Suprapubic skin (tissue), 4 donors: Measurements from ENCODE around the gene MPC2.

Experiments used
- CTCF ChIP-seq, 2 donors: fragments of 200-600 bp in 1 of 2; fragments of 450-650 bp in 1 of 2; sonication (generic) in 1 of 2; IDR thresholded peaks; one replicate each; pipeline ENCODE4 v1.5.1; 2016 to 2019; ENCODE audit warnings: antibody characterized with exemption in 2 of 2, mild to moderate bottlenecking in 1 of 2, moderate library complexity in 1 of 2
- EP300 ChIP-seq: sonication (generic); formaldehyde crosslinking; IDR thresholded peaks from one replicate; pipeline ENCODE4 v1.6.1; 2017; ENCODE audit warnings: antibody characterized with exemption
- POLR2A ChIP-seq, 2 donors: fragments of 450-650 bp; IDR thresholded peaks; one replicate each; pipeline ENCODE4 v1.6.1; 2017; ENCODE audit warnings: antibody characterized with exemption in 2 of 2, mild to moderate bottlenecking in 2 of 2, moderate library complexity in 2 of 2
- POLR2AphosphoS5 ChIP-seq, 3 donors: sonication (generic); formaldehyde crosslinking; IDR thresholded peaks; one replicate each; pipeline ENCODE4 v1.6.1; 2017; ENCODE audit warnings: antibody characterized with exemption in 3 of 3

- TF ChIP-seq POLR2AphosphoS5 (IDR thresholded peaks at IDR 0.05) (no peak), CTCF (IDR thresholded peaks at IDR 0.05) (no peak), POLR2A (IDR thresholded peaks at IDR 0.05) (no peak), EP300 (no peak)
Measured at GRCh38 chr1:167984886-167985489, 48.1 kb upstream of the MPC2 start.
